ENCODE data around the gene FAM13A. TPM values are rescaled to one million over a fixed set of nuclear protein-coding genes. Genes with fewer than 3 reads are reported as not detected.

Gene FAM13A
- total and polyA plus RNA-seq, 2 donors (not counting 1 experiment from before 2014, with no cell fraction given): 0.51 to 2.1 TPM

DNA sequence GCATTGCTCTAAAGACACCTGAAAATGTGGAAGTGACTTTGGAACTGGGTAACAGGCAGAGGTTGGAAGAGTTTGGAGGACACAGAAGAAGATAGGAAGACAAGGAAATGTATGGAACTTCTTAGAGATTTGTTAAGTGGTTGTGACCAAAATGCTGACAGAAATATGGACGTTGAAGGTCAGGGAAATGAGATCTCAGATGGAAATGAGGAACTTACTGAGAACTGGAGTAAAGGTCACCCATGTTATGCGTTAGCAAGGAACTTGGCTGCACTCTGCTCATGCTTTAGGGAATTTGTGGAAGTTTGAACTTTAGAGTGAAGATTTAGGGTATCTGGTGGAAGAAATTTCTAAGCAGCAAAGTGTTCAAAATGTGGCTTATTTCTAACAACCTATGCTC lies 99.4 kb downstream of the FAM13A start:
- Histone ChIP-seq H3K4me1 (ENCODE audit: control insufficient read depth in 2 of 2, insufficient read depth in 2 of 2, low read length in 2 of 2) (no peaks in the 10 kb centered on the region), H3K9me3 (ENCODE audit: control extremely low read depth in 1 of 3, control insufficient read depth in 2 of 3, insufficient read depth in 1 of 3, low read length in 2 of 3) (peaks cover 0 to 9% (median 0%) of the 10 kb centered on the region in 3 donors), H3K9ac (ENCODE audit: low read length) (no peak overlapping the region), H3K36me3 (replicated peaks in 1 of 2; ENCODE audit: control extremely low read depth in 1 of 2, control insufficient read depth in 1 of 2, extremely low read depth in 1 of 2, insufficient read depth in 2 of 2, low read length in 1 of 2) (no peaks in the 10 kb centered on the region), H2AFZ (ENCODE audit: insufficient read depth, low read depth, low read length, poor library complexity, severe bottlenecking) (no peak overlapping the region), H3K79me2 (ENCODE audit: control insufficient read depth, insufficient read depth, low read length) (no peaks in the 10 kb centered on the region), H3K4me2 (replicated peaks; ENCODE audit: low read depth, low read length, poor library complexity, severe bottlenecking) (no peak overlapping the region), H3K4me3 (ENCODE audit: control extremely low read depth in 1 of 5, extremely low read depth in 1 of 5, insufficient read depth in 1 of 5, low read depth in 2 of 5, low read length in 4 of 5) (no peak overlapping the region), H4K20me1 (ENCODE audit: control insufficient read depth, insufficient read depth, low read length, poor library complexity, severe bottlenecking) (no peaks in the 10 kb centered on the region), H3K27ac (ENCODE audit: low read length in 2 of 2) (no peak overlapping the region), H3K27me3 (replicated peaks in 1 of 4; ENCODE audit: control extremely low read depth in 1 of 4, control insufficient read depth in 3 of 4, insufficient read depth in 4 of 4, low read length in 3 of 4) (no peaks in the 10 kb centered on the region)
- no peak overlapping the region for H3K4me3 Mint-ChIP-seq
- no peaks in the 10 kb centered on the region for H3K9me3 Mint-ChIP-seq (ENCODE audit: insufficient read depth)
- H3K27me3 Mint-ChIP-seq: peaks cover 3% of the 10 kb centered on the region
- no peak overlapping the region for H3K27ac Mint-ChIP-seq
- ATAC-seq (ENCODE audit: low read depth): no peak
- ChIA-PET POLR2A (no interaction called here), CTCF (no interaction called here)
- no peak for TF ChIP-seq EZH2 (IDR thresholded peaks at IDR 0.05; ENCODE audit: borderline replicate concordance, insufficient read depth, low read depth, low read length, poor library complexity, severe bottlenecking)
- TF ChIP-seq, protein P1, sequence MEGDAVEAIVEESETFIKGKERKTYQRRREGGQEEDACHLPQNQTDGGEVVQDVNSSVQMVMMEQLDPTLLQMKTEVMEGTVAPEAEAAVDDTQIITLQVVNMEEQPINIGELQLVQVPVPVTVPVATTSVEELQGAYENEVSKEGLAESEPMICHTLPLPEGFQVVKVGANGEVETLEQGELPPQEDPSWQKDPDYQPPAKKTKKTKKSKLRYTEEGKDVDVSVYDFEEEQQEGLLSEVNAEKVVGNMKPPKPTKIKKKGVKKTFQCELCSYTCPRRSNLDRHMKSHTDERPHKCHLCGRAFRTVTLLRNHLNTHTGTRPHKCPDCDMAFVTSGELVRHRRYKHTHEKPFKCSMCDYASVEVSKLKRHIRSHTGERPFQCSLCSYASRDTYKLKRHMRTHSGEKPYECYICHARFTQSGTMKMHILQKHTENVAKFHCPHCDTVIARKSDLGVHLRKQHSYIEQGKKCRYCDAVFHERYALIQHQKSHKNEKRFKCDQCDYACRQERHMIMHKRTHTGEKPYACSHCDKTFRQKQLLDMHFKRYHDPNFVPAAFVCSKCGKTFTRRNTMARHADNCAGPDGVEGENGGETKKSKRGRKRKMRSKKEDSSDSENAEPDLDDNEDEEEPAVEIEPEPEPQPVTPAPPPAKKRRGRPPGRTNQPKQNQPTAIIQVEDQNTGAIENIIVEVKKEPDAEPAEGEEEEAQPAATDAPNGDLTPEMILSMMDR (IDR thresholded peaks at IDR 0.05): no peak
- no peak for DNase-seq
- peaks cover 2% of the 10 kb centered on the region for H3K4me1 Mint-ChIP-seq
- WGBS (ENCODE audit: insufficient coverage): 29% methylated on average over 2 of the region's 2 CpGs
- intact Hi-C loops (cut with micrococcal nuclease): no loop called here

DNA sequence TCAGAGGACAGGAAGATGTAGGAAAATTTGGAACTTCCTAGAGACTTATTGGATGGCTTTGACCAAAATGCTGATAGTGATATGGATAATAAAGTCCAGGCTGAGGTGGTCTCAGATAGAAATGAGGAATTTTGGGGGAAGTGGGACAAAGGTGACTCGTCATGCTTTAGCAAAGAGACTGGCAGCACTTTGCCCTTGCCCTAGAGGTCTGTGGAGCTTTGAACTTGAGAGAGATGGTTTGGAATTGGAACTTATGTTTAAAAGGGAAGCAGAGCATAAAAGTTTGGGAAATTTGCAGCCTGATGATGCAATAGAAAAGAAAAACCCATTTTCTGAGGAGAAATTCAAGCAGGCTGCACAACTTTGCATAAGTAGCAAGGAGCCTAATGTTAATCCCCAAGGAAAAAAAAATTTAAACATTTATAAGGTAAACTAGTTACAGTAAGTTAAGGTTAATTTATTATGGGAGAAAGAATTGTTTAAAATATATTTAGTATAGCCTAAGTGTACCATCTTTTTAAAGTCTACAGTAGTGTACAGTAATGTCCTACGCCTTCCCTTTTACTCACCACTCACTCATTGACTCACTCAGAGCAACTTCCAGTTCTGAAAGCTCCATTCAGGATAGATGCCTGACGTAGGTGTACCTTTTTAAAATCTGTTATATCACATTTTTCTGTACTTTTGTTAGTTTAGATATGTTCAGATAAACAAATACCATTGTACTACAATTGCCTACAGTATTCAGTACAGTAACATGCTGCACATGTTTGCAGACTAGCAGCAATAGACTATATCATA lies 101.2 kb downstream of the FAM13A start:
- Histone ChIP-seq H3K4me2 (replicated peaks; ENCODE audit: low read depth, low read length, poor library complexity, severe bottlenecking) (no peak overlapping the region), H3K36me3 (replicated peaks in 1 of 2; ENCODE audit: control extremely low read depth in 1 of 2, control insufficient read depth in 1 of 2, extremely low read depth in 1 of 2, insufficient read depth in 2 of 2, low read length in 1 of 2) (no peaks in the 10 kb centered on the region), H2AFZ (ENCODE audit: insufficient read depth, low read depth, low read length, poor library complexity, severe bottlenecking) (no peak overlapping the region), H3K79me2 (ENCODE audit: control insufficient read depth, insufficient read depth, low read length) (no peaks in the 10 kb centered on the region), H3K9ac (ENCODE audit: low read length) (no peak overlapping the region), H3K9me3 (ENCODE audit: control extremely low read depth in 1 of 3, control insufficient read depth in 2 of 3, insufficient read depth in 1 of 3, low read length in 2 of 3) (peaks cover 0 to 9% (median 0%) of the 10 kb centered on the region in 3 donors), H3K27me3 (replicated peaks in 1 of 4; ENCODE audit: control extremely low read depth in 1 of 4, control insufficient read depth in 3 of 4, insufficient read depth in 4 of 4, low read length in 3 of 4) (no peaks in the 10 kb centered on the region), H3K4me3 (ENCODE audit: control extremely low read depth in 1 of 5, extremely low read depth in 1 of 5, insufficient read depth in 1 of 5, low read depth in 2 of 5, low read length in 4 of 5) (no peak overlapping the region), H3K27ac (ENCODE audit: low read length in 2 of 2) (no peak overlapping the region), H3K4me1 (ENCODE audit: control insufficient read depth in 2 of 2, insufficient read depth in 2 of 2, low read length in 2 of 2) (no peaks in the 10 kb centered on the region), H4K20me1 (ENCODE audit: control insufficient read depth, insufficient read depth, low read length, poor library complexity, severe bottlenecking) (no peaks in the 10 kb centered on the region)
- ATAC-seq (ENCODE audit: low read depth) (no peak), DNase-seq (no peak)
- WGBS (ENCODE audit: insufficient coverage): 89% methylated on average over 1 of the region's 3 CpGs
- Mint-ChIP-seq H3K27ac (no peak overlapping the region), H3K4me1 (peaks cover 2% of the 10 kb centered on the region), H3K27me3 (peaks cover 3% of the 10 kb centered on the region), H3K4me3 (no peak overlapping the region), H3K9me3 (ENCODE audit: insufficient read depth) (no peaks in the 10 kb centered on the region)
- CTCF ChIA-PET: no interaction called here
- intact Hi-C loops (cut with micrococcal nuclease): no loop called here
- TF ChIP-seq, protein P1 (IDR thresholded peaks at IDR 0.05): no peak
- no peak for TF ChIP-seq EZH2 (IDR thresholded peaks at IDR 0.05; ENCODE audit: borderline replicate concordance, insufficient read depth, low read depth, low read length, poor library complexity, severe bottlenecking)
- POLR2A ChIA-PET: no interaction called here
